ENCODE measurements around the gene R3HCC1L. TPM values are rescaled to one million over a fixed set of nuclear protein-coding genes. Genes with fewer than 3 reads are reported as not detected.

The R3HCC1L gene
- total and polyA plus RNA-seq, 9 of the 15 experiments (the other 6 are each of a cell fraction or from before 2014, with no cell fraction given), result 9.1 to 17.8 (median 12.6) TPM

GRCh38 chr10:98134431-98135221, at the start of gene R3HCC1L (continued):
- TF ChIP-seq, protein P1, sequence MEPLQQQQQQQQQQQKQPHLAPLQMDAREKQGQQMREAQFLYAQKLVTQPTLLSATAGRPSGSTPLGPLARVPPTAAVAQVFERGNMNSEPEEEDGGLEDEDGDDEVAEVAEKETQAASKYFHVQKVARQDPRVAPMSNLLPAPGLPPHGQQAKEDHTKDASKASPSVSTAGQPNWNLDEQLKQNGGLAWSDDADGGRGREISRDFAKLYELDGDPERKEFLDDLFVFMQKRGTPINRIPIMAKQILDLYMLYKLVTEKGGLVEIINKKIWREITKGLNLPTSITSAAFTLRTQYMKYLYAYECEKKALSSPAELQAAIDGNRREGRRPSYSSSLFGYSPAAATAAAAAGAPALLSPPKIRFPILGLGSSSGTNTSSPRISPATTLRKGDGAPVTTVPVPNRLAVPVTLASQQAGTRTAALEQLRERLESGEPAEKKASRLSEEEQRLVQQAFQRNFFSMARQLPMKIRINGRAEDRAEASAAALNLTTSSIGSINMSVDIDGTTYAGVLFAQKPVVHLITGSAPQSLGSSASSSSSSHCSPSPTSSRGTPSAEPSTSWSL (CRISPR knock-in tag; IDR thresholded peaks at IDR 0.05; ENCODE audit: borderline replicate concordance), result no peak
- no peak for TF ChIP-seq NR3C1 (CRISPR knock-in tag; IDR thresholded peaks at IDR 0.05)
- no peak for TF ChIP-seq MYNN (IDR thresholded peaks at IDR 0.05)
- TF ChIP-seq MYNN (CRISPR knock-in tag; IDR thresholded peaks at IDR 0.05), result no peak
- TF ChIP-seq CXXC5 (CRISPR knock-in tag; IDR thresholded peaks at IDR 0.05), result peak; percentile 89
- no peak for TF ChIP-seq TEAD4 (IDR thresholded peaks at IDR 0.05; ENCODE audit: low read length)
- TF ChIP-seq TEAD4 (CRISPR knock-in tag; IDR thresholded peaks at IDR 0.05; ENCODE audit: borderline replicate concordance), result no peak
- TF ChIP-seq TAF9B (IDR thresholded peaks at IDR 0.05; ENCODE audit: partially characterized antibody), result peak; percentile 51
- TF ChIP-seq ZNF133 (CRISPR knock-in tag; IDR thresholded peaks at IDR 0.05), result no peak
- TF ChIP-seq ZNF707 (CRISPR knock-in tag; conservative IDR thresholded peaks at IDR 0.05), result no peak
- TF ChIP-seq ZNF212 (CRISPR knock-in tag; IDR thresholded peaks at IDR 0.05), result no peak
- TF ChIP-seq PHTF2 (CRISPR knock-in tag; IDR thresholded peaks at IDR 0.05), result no peak
- no peak for TF ChIP-seq HEY1 (CRISPR knock-in tag; IDR thresholded peaks at IDR 0.05; ENCODE audit: borderline replicate concordance)
- no peak for TF ChIP-seq NFIC (IDR thresholded peaks at IDR 0.05)
- TF ChIP-seq ETV5 (CRISPR knock-in tag; IDR thresholded peaks at IDR 0.05; ENCODE audit: low read depth), result peak; percentile 59; the same call in 1 of the 2 replicates
- TF ChIP-seq ZNF586 (CRISPR knock-in tag; conservative IDR thresholded peaks at IDR 0.05), result no peak
- peak; percentile 69 for TF ChIP-seq POLR2B (IDR thresholded peaks at IDR 0.05; ENCODE audit: low read depth, partially characterized antibody)
- no peak for TF ChIP-seq RERE (CRISPR knock-in tag; IDR thresholded peaks at IDR 0.05; ENCODE audit: borderline replicate concordance)
- no peak for TF ChIP-seq PHB (CRISPR knock-in tag; IDR thresholded peaks at IDR 0.05)
- TF ChIP-seq ARID1B (IDR thresholded peaks at IDR 0.05), result no peak
- TF ChIP-seq NR1H2 (CRISPR knock-in tag; IDR thresholded peaks at IDR 0.05), result no peak
- peak; percentile 78 for TF ChIP-seq PHF8 (IDR thresholded peaks at IDR 0.05; ENCODE audit: borderline replicate concordance, low read length)
- no peak for TF ChIP-seq GTF2B (IDR thresholded peaks at IDR 0.05; ENCODE audit: extremely low read depth, insufficient read length)
